Midbrain (tissue), 1 donor: Measurements from ENCODE around the gene NUAK1.

ENCODE experiments used
- DNase-seq: peaks from one replicate; lab custom pipeline; 2025; lab: John Stamatoyannopoulos, UW

Gene NUAK1

GRCh38 chr12:106109168-106109910 is 29.4 kb downstream of the NUAK1 start:
- peak; percentile 14 for DNase-seq

- DNase-seq, result no peak
These were observed 30.4 kb downstream of the NUAK1 start for GRCh38 chr12:106108185-106108835.

- DNase-seq, result no peak
These were observed 31.2 kb downstream of the NUAK1 start for GRCh38 chr12:106107566-106107965.

DNA sequence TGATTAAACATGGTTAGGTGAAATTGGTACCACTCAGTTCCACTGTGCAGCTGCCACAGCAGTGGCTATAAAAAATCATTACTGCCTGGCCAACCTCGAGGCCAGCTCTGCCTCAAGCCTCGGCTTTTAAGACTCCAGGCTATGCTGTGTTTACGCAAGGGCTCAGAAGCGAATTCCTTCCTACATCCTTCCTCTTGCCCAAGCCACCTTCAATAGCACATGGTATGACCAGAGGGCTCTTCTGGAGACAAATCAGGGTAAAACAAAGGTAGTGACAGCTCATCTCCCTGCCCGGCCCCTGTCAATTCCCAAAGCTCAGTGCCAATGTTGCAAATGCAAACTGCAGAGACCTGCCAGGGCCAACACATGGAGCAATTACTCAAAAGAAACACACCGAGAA is 31.9 kb downstream of the NUAK1 start:
- peak; percentile 12 for DNase-seq

GRCh38 chr12:106106061-106106566 is 32.6 kb downstream of the NUAK1 start:
- DNase-seq, result peak; percentile 31

- DNase-seq, result no peak
These were observed 37.0 kb downstream of the NUAK1 start for GRCh38 chr12:106101803-106102202.

DNA sequence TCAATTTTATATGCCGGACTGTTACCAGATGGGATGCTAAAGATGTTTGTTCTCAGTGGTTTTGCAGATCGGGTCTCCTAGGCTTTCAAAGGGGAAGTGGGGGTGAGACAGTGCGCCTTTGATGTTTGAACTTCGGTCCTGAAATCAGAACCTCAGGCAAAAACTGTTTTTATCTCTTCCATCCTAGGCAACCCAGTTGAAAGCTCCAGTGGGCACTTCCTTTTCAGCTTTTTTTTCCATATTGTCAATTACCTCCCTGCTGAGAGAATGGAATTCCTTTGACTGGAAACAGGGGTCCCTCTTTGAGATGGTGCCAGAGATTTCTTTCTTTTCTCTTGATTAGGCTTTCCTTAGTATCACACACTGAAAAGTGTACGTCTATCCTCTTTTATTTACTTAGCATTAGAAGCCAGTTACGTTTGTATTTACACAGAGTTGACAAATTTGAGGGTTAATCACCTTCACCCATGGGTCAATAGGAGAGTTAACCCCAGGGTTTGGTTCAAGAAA is 40.0 kb downstream of the NUAK1 start:
- DNase-seq, result no peak

- DNase-seq, result no peak
These were observed 41.7 kb downstream of the NUAK1 start for GRCh38 chr12:106097011-106097410.

DNA sequence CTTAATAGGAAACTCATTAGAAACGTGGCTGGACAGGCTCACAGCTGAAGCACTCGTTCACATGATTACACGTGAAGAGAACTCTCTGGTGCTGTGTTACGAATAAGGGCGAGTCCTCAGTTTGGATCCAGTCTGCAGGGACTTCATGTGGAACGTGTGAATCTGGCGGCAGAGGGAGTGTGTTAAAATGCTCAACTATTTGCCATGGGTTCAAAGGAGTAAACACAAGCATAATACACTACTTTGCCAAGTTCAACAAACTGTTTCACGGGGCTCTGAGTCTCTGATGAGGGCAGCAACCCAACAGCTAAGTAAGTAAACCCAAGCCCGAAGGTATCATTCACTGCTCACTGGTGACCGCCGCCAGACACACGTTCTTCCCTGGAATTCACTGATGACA is 42.4 kb downstream of the NUAK1 start:
- DNase-seq, result no peak

DNA sequence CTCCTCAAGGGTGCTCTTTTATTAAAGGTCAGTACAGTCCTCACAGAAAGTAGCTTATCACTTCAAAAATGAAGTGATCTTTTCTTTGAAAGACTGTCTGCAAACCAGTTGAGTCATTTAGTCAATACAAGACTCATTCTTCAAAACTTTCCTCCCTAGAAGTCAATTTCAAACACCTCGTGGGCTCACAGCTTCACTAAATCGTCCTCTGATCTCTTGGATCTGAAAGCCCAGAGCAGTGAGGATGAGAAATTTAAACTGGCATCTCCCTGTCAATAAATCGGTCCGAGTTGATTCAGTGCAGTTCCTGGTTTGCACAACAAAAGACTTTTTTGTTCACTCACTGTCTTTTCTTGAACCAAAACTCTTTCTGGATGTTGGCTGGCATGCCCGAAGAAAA is 44.5 kb downstream of the NUAK1 start:
- no peak for DNase-seq

- DNase-seq, result no peak
These were observed 45.5 kb downstream of the NUAK1 start for GRCh38 chr12:106093246-106093645.

- DNase-seq, result no peak
These were observed 47.3 kb downstream of the NUAK1 start for GRCh38 chr12:106091446-106091820.

- DNase-seq, result no peak
These were observed 47.9 kb downstream of the NUAK1 start for GRCh38 chr12:106090591-106091445.

GRCh38 chr12:106089935-106090334 is 48.8 kb downstream of the NUAK1 start:
- DNase-seq, result no peak

DNA sequence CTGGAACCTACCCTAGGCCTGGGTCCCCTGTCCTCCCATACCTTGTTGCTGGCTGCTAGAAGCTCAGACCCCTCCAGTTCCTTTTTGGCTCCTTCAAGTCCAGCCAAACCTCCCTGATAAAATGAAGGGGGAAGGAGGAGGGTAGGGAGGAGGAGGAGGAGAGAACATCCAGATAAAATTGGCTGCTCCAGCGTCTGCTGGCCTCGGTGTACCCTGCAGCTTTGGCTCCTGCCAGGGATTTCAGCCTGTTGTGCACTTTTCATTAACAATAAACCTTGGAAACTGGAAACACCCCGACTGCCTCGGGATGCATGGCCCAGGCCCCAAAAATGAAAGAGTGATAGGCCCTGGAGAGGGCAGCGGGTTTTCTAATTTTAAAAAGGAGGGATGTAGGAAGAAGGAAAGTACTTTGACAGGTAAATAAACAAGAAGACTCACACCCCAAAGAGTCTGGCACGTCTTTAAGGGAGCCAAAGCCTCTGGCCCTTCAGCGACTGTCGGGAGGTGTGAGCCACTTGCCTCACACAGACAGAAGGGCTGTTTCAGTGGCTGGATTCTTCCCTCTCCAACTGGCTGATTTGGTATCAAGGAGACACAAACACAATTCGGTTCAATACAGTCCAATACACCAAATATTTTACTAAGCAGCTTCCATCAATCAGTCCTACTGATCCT is 49.8 kb downstream of the NUAK1 start:
- DNase-seq, result no peak

DNA sequence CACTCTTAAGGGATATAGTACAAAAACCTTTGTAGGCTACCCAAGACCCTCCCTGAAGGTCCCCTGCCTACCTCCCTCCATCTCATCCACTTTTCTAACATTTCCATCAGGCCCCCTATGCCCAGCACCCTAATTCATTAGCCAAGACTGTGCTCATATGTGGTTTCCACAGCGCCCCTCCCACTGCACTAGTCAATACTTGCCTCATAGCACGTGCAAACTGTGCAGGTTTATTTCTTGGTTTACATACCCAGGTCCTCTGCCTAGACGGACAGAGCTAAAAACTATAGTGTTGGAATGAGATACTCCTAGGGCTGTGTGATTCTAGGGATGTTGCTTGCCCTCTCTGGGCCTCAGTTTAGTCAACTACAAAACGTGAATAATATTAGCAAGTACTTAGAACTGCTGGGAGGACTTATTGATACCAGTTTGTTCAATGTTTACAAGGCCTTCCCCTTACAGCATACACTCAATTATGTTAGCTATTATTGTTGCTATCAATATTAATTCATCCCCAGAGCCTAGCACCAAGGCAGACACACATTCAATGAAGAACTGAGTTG is 50.4 kb downstream of the NUAK1 start:
- DNase-seq, result no peak

GRCh38 chr12:106086696-106087095 is 52.1 kb downstream of the NUAK1 start:
- DNase-seq, result peak; percentile 88

DNA sequence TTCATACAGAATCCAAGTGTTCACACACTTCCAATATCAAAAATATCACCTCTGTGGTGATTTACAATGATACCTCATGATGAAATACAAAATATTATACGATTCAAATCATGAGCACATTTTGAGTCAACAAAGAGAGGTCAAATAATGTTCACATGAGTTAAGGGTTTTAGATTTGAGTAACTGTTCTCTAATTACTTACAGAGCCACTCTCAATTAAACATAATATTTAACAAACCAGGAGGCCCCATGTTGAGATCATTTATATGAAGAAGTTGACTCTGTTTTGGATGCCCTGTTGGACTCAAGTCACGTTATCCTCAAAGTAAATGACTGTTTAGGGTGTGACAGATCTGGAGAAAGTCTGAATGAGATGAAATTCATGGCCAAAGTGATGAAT is 53.5 kb downstream of the NUAK1 start:
- DNase-seq, result no peak

- DNase-seq, result no peak
These were observed 54.0 kb downstream of the NUAK1 start for GRCh38 chr12:106084759-106085158.

GRCh38 chr12:106084014-106084671 is 54.6 kb downstream of the NUAK1 start:
- DNase-seq, result no peak
